Femur (tissue), 1 donor: ENCODE data around the gene PRKAR1B.

ENCODE experiments used
- DNase-seq: peaks from one replicate; pipeline ENCODE4 v3.0.0-alpha.2; 2017

PRKAR1B gene

DNA sequence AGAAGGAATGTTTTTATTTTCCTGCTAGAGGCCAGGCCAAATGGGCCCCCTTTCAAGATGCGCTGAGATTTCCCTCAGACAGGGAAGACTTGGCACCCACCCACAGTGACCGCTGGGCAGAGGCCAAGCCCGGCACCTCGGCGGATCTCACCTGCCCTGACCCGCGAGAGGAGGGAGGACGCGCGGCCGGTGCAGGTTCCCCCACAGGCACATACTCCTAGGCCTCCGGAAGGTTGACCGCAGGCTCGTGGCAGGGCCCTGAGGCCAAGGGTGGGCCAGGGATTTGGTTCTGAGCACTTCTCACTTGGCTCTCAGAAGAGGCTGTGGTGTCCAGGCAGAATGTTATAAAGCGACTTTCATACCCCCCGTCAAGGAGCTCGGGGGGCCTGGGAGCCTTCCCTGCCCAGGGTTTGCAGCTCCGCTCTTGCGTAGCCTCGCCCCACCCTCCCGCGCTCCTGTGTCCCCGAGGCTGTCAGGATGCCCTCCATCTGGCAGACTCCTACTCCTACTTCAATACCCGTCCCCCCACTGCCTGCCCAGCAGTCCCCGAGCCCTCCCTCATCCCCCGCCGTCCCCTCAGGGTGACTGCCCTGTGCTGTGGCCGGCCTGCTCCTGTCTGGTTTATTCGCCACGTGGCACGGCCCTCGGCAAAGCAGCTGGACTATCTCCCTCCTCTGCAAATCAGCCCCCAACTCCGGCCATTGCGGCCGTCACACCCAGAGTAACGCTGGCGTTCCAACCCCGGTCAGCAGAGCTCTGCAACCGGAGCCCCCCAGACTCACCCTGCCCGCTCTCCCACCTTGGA is 156.9 kb downstream of the PRKAR1B start:
- DNase-seq = no peak

- no peak for DNase-seq
Observed at GRCh38 chr7:569071-569855, 157.8 kb downstream of the PRKAR1B start.

GRCh38 chr7:568031-568951 is 158.8 kb downstream of the PRKAR1B start:
- DNase-seq = peak; percentile 90

GRCh38 chr7:567305-567883 is 159.7 kb downstream of the PRKAR1B start:
- DNase-seq = no peak

GRCh38 chr7:566100-566499 is 161.0 kb downstream of the PRKAR1B start:
- DNase-seq = no peak

GRCh38 chr7:564176-564865 is 162.8 kb downstream of the PRKAR1B start:
- no peak for DNase-seq

DNA sequence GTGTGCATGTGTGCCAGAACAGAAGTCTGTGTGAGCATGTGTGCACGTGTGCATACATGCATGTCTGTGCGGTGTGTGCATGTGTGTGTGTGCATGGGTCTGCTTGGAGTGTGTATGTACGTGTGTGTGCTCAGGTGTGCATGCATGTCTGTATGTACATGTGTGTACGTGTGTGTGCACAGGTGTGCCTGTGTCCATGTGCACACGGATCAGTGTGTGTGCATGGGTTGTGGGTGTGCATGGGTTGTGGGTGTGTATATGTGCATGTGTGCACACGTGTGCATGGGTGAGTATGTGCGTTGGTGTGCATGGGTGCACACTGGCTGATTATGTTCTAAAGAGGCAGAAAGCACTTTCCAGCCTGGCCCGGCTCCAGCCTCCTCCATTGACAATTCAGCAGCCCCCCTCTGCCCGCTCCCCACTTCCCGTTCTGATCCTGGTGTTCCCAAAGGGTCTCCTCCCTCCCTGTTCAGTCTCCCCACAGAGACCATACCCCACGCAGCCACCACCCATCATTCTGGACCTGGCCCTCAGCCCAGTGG is 163.4 kb downstream of the PRKAR1B start:
- no peak for DNase-seq

GRCh38 chr7:562789-563628 is 164.1 kb downstream of the PRKAR1B start:
- no peak for DNase-seq

DNA sequence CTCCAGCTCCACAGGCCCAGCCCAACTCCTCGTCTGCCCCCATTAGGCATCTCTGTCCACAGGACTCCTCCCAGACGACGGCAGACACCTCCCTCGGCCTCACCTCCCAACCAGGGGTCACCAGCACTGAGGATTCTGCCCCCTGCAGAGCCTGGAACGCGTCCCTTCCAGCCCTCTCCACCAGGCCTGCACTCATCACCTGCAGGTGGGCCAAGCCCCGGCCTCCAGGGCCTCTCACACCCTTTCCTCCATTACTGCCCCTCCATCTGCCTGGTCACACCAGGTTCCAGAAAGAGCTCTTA is 164.8 kb downstream of the PRKAR1B start:
- DNase-seq = no peak

GRCh38 chr7:561631-562373 is 165.3 kb downstream of the PRKAR1B start:
- DNase-seq = peak; percentile 71

GRCh38 chr7:560966-561630 is 166.0 kb downstream of the PRKAR1B start:
- no peak for DNase-seq

- DNase-seq = no peak
Observed at GRCh38 chr7:559396-559705, 167.7 kb downstream of the PRKAR1B start.

GRCh38 chr7:557558-557881 is 169.6 kb downstream of the PRKAR1B start:
- DNase-seq = no peak

- DNase-seq = no peak
Observed at GRCh38 chr7:556837-557557, 170.1 kb downstream of the PRKAR1B start.

DNA sequence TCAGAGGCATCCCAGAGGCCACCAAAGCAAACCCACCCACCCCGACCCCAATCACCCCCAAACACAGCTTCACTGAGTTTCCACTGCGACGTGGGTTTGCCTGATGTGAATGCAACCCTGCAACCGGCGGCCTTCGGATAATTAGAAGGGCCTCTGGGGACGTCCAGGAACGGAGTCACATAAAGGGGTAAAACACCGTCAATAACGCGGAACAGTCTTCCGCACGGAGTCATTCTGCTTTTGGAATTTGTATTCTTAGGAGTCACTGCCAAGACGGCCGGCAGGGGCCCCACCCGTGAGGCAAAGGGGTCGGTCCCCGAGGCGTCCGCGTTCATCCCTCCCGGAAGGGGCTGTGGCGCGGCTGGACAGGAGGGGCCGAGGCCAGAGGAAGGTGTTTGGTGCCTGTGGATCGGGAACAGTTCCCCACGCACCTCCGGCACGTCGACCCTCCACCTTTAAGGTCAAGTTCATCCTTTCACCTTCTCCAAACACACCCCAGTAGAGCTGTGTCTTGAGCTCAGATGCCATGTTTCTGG is 170.7 kb downstream of the PRKAR1B start:
- no peak for DNase-seq

GRCh38 chr7:555551-556160 is 171.4 kb downstream of the PRKAR1B start:
- no peak for DNase-seq

DNA sequence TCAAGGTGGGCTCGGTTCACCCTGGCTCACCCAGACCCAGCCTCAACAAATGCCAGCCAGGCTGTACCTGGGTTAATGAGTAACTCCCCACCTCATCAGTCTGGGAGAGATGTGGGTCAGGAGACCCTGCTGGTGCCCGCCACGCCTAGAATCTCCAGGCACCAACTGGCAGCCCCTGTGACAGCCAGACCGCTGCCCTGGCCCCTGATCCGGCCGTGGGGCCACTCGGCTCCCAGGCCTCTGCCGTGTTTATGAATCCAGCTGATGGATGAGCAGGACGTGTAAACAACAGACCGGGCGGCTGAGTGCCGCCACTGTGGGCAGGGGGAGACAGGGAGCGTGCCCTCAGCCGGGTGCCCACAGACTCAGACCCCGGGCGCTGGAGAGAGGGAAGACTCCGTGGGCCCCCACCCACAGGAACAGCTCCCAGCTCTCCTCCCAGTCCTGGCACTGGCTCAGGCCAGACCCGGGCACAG is 173.4 kb downstream of the PRKAR1B start:
- no peak for DNase-seq

- no peak for DNase-seq
Observed at GRCh38 chr7:552868-553635, 174.0 kb downstream of the PRKAR1B start.
